Renal pelvis (tissue), 3 donors: ENCODE measurements around the gene RAB11B. TPM values are rescaled to one million over a fixed set of nuclear protein-coding genes. Genes with fewer than 3 reads are reported as not detected.

Experiments
- polyA plus RNA-seq, 3 donors: library from polyadenylated mRNA; unstranded; fragments of 120-200 nt; gene quantifications; one replicate each; pipeline ENCODE4 v1.2.1, GENCODE V29; 2013; ENCODE audit not compliant: insufficient read length in 3 of 3

RAB11B gene
- polyA plus RNA-seq, 3 donors = 161 to 180 (median 175) TPM

Other genes with a start within 250 kb of the RAB11B start
- 10 to 100 TPM; 32.8 to 67.2 (median 38.5) TPM for gene FBN3, start 240.8 kb upstream of the RAB11B start, polyA plus RNA-seq
- 10 to 100 TPM; 46.6 to 53.4 (median 51.2) TPM for gene CERS4, start 181.0 kb upstream of the RAB11B start, polyA plus RNA-seq
- gene CD320, start 82.0 kb upstream of the RAB11B start, polyA plus RNA-seq = 10 to 100 TPM; 42.6 to 48.9 (median 42.6) TPM
- 10 to 100 TPM; 49.8 to 71.0 (median 55.4) TPM for gene NDUFA7, start 69.0 kb upstream of the RAB11B start, polyA plus RNA-seq
- gene RPS28, start 68.9 kb upstream of the RAB11B start, polyA plus RNA-seq = 100 to 1,000 TPM; 410 to 683 (median 537) TPM
- gene KANK3, start 47.1 kb upstream of the RAB11B start, polyA plus RNA-seq = 10 to 100 TPM; 10.8 to 15.5 (median 14.3) TPM
- 1 to 10 TPM; 2.7 to 3.7 (median 3.6) TPM for gene ANGPTL4, start 26.2 kb upstream of the RAB11B start, polyA plus RNA-seq
- 10 to 100 TPM; 16.4 to 19.3 (median 16.6) TPM for gene MARCHF2, start 22.9 kb downstream of the RAB11B start, polyA plus RNA-seq
- 100 to 1,000 TPM; 348 to 405 (median 377) TPM for gene HNRNPM, start 54.6 kb downstream of the RAB11B start, polyA plus RNA-seq
- gene PRAM1, start 112.3 kb downstream of the RAB11B start, polyA plus RNA-seq = 1 to 10 TPM; 1.0 to 3.1 (median 2.7) TPM
- 10 to 100 TPM; 25.4 to 28.6 (median 26.9) TPM for gene ZNF414, start 123.8 kb downstream of the RAB11B start, polyA plus RNA-seq
- gene MYO1F, start 187.1 kb downstream of the RAB11B start, polyA plus RNA-seq = 10 to 100 TPM in 2 of 3 donors, 1 to 10 TPM in 1; 5.7 to 12.7 (median 12.0) TPM
- gene ADAMTS10, start 220.4 kb downstream of the RAB11B start, polyA plus RNA-seq = 10 to 100 TPM; 38.5 to 53.8 (median 39.1) TPM
- not detected for gene NFILZ, start 240.3 kb downstream of the RAB11B start, polyA plus RNA-seq